DOHH2 (cell line): ENCODE results near the gene TMTC3.

Source experiments
- H3F3A ChIP-seq: fragments of 200-600 bp; sonication (generic), shearing (Covaris generic); 2 replicates; pipeline ENCODE4 v1.6.0; 2016; ENCODE audit warnings: antibody characterized with exemption, mild to moderate bottlenecking; ENCODE audit not compliant: control insufficient read depth, insufficient read depth
- H3K27ac ChIP-seq: fragments of 200-600 bp; sonication (generic); 2 replicates; pipeline ENCODE4 v1.5.1; 2014; ENCODE audit warnings: low read depth, mild to moderate bottlenecking, low read length, moderate library complexity
- H3K27me3 ChIP-seq: fragments of 200-600 bp; sonication (generic); 2 replicates; pipeline ENCODE4 v1.6.1; 2014; ENCODE audit warnings: mild to moderate bottlenecking, low read length, mixed read lengths; ENCODE audit not compliant: control insufficient read depth
- H3K36me3 ChIP-seq: fragments of 200-600 bp; sonication (generic); 2 replicates; pipeline ENCODE4 v1.6.1; 2014; ENCODE audit warnings: mild to moderate bottlenecking, low read length, moderate library complexity, mixed read lengths; ENCODE audit not compliant: control insufficient read depth
- H3K4me1 ChIP-seq: fragments of 200-600 bp; sonication (generic); 2 replicates; pipeline ENCODE4 v1.6.1; 2014; ENCODE audit warnings: mild to moderate bottlenecking, low read length, mixed read lengths; ENCODE audit not compliant: control insufficient read depth
- H3K4me2 ChIP-seq: fragments of 200-600 bp; sonication (generic); 2 replicates; pipeline ENCODE4 v1.6.0; 2014; ENCODE audit warnings: mild to moderate bottlenecking, low read length, moderate library complexity
- H3K4me3 ChIP-seq: fragments of 200-600 bp; sonication (generic); 2 replicates; pipeline ENCODE4 v1.5.1; 2014; ENCODE audit warnings: mild to moderate bottlenecking, low read length, mixed read lengths
- H3K79me2 ChIP-seq: fragments of 200-600 bp; sonication (generic); 2 replicates; pipeline ENCODE4 v1.6.1; 2014; ENCODE audit warnings: mild to moderate bottlenecking, low read length, mixed read lengths; ENCODE audit not compliant: control insufficient read depth
- H3K9me2 ChIP-seq: fragments of 200-600 bp; sonication (generic); replicated peaks from 2 replicates; pipeline ENCODE4 v1.6.1; 2014; ENCODE audit warnings: mild to moderate bottlenecking, low read length, mixed read lengths; ENCODE audit not compliant: control insufficient read depth
- H3K9me3 ChIP-seq: fragments of 200-600 bp; sonication (generic); 2 replicates; pipeline ENCODE4 v1.6.1; 2014; ENCODE audit warnings: antibody characterized with exemption, low read length, mixed read lengths; ENCODE audit not compliant: control insufficient read depth, insufficient read depth
- H4K20me1 ChIP-seq: fragments of 200-600 bp; sonication (generic); 2 replicates; pipeline ENCODE4 v1.6.0; 2014; ENCODE audit warnings: low read depth, mild to moderate bottlenecking, antibody characterized with exemption, low read length, moderate library complexity; ENCODE audit not compliant: control insufficient read depth, insufficient read depth
- CTCF ChIP-seq: fragments of 200-600 bp; sonication (generic); IDR thresholded peaks from one replicate; pipeline ENCODE4 v1.5.1; 2014; ENCODE audit warnings: antibody characterized with exemption, mild to moderate bottlenecking, low read depth, low read length; ENCODE audit not compliant: poor library complexity, severe bottlenecking
- EZH2phosphoT487 ChIP-seq: fragments of 200-600 bp; sonication (generic); IDR thresholded peaks from 2 replicates; pipeline ENCODE4 v1.6.1; 2017; ENCODE audit warnings: borderline replicate concordance, mild to moderate bottlenecking, antibody characterized with exemption, low read length, moderate library complexity, mixed read lengths

TMTC3 gene

GRCh38 chr12:88227871-88228270 is 85.8 kb downstream of the TMTC3 start:
- no peaks in the 10 kb centered on the region for H3F3A ChIP-seq
- no peak overlapping the region for H3K27ac ChIP-seq
- H3K79me2 ChIP-seq, result no peaks in the 10 kb centered on the region
- H4K20me1 ChIP-seq, result no peaks in the 10 kb centered on the region
- H3K4me1 ChIP-seq, result peaks cover 13% of the 10 kb centered on the region
- TF ChIP-seq CTCF (no peak), EZH2phosphoT487 (no peak)
- no peak overlapping the region for H3K4me2 ChIP-seq
- H3K4me3 ChIP-seq, result no peak overlapping the region
- no peaks in the 10 kb centered on the region for H3K36me3 ChIP-seq
- H3K9me3 ChIP-seq, result no peaks in the 10 kb centered on the region
- H3K27me3 ChIP-seq, result no peaks in the 10 kb centered on the region
- H3K9me2 ChIP-seq, result no peaks in the 10 kb centered on the region

DNA sequence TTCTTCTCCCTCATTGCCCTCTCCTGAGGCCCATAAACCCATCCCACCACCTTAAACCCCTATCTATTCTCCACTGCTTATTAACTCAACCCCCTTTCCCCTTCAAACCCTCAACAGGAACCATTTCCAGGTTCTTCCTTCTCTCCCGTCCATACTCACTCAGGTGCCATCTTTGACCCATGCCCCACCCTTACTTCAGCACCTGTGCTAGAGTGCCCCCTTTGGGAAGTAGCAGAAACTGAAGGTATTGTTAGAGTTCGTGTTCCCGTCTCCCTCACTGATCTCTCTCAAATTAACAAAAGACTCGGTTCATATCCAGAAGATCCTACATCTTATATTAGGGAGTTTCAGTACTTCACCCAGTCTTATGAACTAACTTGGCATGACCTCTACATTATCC is 86.6 kb downstream of the TMTC3 start:
- no peak overlapping the region for H3K27ac ChIP-seq
- peaks cover 13% of the 10 kb centered on the region for H3K4me1 ChIP-seq
- H3K27me3 ChIP-seq, result no peaks in the 10 kb centered on the region
- H3K9me2 ChIP-seq, result no peaks in the 10 kb centered on the region
- TF ChIP-seq EZH2phosphoT487 (no peak), CTCF (peak; percentile 15)
- H3K36me3 ChIP-seq, result no peaks in the 10 kb centered on the region
- no peak overlapping the region for H3K4me2 ChIP-seq
- no peak overlapping the region for H3K4me3 ChIP-seq
- no peaks in the 10 kb centered on the region for H3F3A ChIP-seq
- H4K20me1 ChIP-seq, result no peaks in the 10 kb centered on the region
- no peaks in the 10 kb centered on the region for H3K79me2 ChIP-seq
- no peaks in the 10 kb centered on the region for H3K9me3 ChIP-seq

DNA sequence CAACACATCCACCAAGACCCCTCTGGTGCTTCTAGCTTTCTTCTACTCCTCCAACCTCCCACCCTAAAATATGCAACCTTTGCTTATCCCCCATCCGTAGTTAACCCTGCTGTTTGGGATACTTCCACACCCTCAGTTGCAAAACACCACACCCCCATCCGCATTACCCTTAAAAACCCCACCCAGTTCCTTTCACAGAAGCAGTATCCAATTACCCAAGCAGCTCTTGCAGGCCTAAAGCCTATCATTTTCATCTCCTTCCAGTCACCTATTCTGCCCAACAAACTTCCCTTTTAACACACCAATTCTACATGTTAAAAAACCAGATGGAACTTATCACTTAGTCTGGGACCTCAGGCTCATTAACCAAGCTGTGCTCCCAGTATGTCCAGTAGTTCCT is 88.2 kb downstream of the TMTC3 start:
- Histone ChIP-seq H4K20me1 (no peaks in the 10 kb centered on the region), H3K9me2 (no peaks in the 10 kb centered on the region), H3K4me3 (no peak overlapping the region), H3K27ac (no peak overlapping the region), H3K4me1 (peaks cover 13% of the 10 kb centered on the region), H3K27me3 (no peaks in the 10 kb centered on the region), H3K4me2 (no peak overlapping the region), H3F3A (no peaks in the 10 kb centered on the region), H3K9me3 (no peaks in the 10 kb centered on the region), H3K36me3 (no peaks in the 10 kb centered on the region), H3K79me2 (no peaks in the 10 kb centered on the region)
- no peak for TF ChIP-seq CTCF
- TF ChIP-seq EZH2phosphoT487, result no peak
